PFSK-1 (cell line): ENCODE measurements around the gene TNIP1.

Source experiments
- FOXP2 ChIP-seq: optimal IDR thresholded peaks from 2 replicates; pipeline ENCODE3; 2011; ENCODE audit warnings: borderline replicate concordance, control low read depth, inconsistent platforms; ENCODE audit not compliant: insufficient read depth; ENCODE audit errors: extremely low read length, extremely low read depth
- POLR2AphosphoS5 ChIP-seq: IDR thresholded peaks from 2 replicates; pipeline ENCODE4 v1.6.1; 2012; ENCODE audit warnings: low read depth, mild to moderate bottlenecking, control low read depth, low read length, moderate library complexity
- SIN3A ChIP-seq: IDR thresholded peaks from 2 replicates; pipeline ENCODE4 v1.6.1; 2012; ENCODE audit warnings: mild to moderate bottlenecking, low read length, moderate library complexity, borderline replicate concordance; ENCODE audit not compliant: insufficient read depth
- TF ChIP-seq, protein P1 (sequence below), 2 experiments: IDR thresholded peaks; 2 replicates each; pipeline versions ENCODE4 v1.6.1 to v1.8.0; 2011 to 2012; ENCODE audit warnings: low read depth in 2 of 2, low read length in 2 of 2, control low read depth in 1 of 2, inconsistent platforms in 1 of 2, mild to moderate bottlenecking in 1 of 2, moderate library complexity in 1 of 2; ENCODE audit not compliant: insufficient read depth in 1 of 2

DNA sequence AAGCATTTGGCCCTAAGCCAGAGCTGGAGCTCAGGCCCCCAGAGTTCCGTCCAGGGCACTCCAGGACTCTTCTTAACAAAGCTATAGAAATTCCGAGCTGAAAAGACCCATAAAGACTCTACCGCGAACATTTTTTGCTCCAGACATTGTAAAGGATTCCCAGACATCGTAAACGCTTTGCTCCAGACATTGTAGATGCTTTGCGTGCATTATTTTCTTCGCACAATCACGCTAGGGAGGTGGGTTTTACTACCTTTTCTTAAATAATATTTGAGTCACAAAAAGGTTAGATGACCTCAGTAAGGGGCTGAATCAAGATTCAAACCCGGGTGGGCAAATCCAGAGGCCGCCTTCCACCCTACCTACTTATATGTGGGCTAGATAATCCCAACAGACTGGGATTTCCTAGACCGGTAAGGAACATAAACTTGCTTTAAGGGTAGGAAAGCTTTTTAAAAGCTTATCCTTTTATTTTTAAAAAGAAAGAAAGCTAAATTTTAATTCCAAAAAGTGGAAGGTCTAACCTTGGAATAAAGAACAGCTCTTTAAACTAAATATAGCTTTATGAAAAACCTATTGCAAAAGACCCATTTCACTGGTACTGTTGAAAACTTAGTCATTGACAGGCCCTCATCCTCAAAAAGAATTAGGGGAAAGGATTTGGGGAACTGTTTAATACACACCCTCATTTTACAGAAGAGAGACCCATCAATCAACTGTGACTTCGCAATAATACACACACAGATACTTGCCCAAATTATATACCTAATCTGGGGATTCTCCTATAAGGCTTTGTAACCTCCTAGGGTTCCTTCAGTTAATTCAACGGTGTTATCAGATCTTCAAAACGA lies 822 bp upstream of the TNIP1 start:
- TF ChIP-seq, protein P1, sequence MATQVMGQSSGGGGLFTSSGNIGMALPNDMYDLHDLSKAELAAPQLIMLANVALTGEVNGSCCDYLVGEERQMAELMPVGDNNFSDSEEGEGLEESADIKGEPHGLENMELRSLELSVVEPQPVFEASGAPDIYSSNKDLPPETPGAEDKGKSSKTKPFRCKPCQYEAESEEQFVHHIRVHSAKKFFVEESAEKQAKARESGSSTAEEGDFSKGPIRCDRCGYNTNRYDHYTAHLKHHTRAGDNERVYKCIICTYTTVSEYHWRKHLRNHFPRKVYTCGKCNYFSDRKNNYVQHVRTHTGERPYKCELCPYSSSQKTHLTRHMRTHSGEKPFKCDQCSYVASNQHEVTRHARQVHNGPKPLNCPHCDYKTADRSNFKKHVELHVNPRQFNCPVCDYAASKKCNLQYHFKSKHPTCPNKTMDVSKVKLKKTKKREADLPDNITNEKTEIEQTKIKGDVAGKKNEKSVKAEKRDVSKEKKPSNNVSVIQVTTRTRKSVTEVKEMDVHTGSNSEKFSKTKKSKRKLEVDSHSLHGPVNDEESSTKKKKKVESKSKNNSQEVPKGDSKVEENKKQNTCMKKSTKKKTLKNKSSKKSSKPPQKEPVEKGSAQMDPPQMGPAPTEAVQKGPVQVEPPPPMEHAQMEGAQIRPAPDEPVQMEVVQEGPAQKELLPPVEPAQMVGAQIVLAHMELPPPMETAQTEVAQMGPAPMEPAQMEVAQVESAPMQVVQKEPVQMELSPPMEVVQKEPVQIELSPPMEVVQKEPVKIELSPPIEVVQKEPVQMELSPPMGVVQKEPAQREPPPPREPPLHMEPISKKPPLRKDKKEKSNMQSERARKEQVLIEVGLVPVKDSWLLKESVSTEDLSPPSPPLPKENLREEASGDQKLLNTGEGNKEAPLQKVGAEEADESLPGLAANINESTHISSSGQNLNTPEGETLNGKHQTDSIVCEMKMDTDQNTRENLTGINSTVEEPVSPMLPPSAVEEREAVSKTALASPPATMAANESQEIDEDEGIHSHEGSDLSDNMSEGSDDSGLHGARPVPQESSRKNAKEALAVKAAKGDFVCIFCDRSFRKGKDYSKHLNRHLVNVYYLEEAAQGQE (IDR thresholded peaks at IDR 0.05; ENCODE audit: insufficient read depth in 1 of 2, low read depth in 2 of 2, low read length in 2 of 2), result 0 out of 4 replicates have a peak, but pooled peaks of 1 of the 2 experiments have one; percentile 2
- TF ChIP-seq POLR2AphosphoS5 (no peak), FOXP2 (no peak), SIN3A (no peak)
